COR-L47 (cell line): ENCODE data around the gene INPPL1.

Experiments used
- DNase-seq: peaks from one replicate; lab custom pipeline; 2025; lab: John Stamatoyannopoulos, UW

The INPPL1 gene

DNA sequence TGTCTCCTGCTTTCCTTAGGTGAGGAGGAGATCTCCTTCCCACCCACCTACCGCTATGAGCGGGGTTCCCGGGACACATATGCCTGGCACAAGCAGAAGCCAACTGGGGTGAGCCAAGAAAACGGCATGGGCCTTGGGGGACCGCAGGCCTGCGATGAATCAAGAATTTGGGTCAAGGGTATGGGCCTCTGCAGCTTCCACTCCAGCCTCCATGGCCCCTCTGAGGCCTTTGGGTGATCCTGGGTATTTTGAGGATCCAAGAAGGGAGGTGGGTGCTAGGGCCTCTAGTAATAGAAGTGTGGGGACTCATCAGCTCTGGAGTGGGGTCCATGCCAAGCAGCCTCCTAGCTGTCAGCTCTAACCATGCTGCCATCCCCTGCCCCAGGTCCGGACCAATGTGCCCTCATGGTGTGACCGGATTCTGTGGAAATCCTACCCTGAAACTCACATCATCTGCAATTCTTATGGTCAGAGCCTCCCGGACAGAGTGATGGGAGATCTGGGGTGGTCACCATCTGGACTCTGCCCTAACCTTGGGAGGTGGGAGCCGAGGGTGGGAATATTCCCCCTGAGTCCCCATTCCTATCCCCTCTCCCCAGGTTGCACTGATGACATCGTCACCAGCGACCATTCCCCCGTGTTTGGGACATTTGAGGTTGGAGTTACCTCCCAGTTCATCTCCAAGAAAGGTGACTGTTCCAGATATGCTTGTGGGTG, 8.6 kb downstream of the INPPL1 start:
- no peak for DNase-seq

DNA sequence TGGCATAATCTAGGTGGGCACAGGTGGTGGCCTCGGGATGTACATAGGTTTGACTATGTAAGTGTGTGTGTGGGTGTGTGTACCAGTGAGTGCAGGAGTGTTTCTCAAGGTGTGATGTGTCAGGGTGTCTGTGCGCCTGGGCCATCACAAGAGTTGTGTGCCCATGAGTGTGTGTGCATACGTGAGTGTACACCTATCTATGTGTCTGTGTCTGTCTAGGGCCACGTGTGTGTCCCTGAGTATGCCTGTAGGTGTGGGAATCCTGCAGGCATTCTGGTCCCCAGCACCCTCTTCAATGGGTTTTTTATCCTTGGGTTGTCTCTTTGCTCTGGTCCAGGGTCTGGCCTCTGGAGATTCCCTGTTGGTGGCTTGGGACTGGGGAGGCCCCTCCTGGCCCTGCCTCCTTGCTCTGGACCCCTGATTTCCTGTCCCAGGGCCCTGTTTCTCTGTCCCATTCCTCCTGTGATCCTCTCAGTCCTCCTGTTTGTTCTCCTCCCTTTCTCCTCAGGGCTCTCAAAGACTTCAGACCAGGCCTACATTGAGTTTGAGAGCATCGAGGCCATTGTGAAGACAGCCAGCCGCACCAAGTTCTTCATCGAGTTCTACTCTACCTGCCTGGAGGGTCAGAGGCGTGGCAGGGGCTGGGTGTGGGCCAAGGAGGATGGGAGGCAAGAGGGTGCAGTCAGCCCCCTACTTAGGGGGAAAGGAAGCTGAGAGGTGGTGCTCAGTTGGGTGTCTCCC, 9.4 kb downstream of the INPPL1 start:
- no peak for DNase-seq

DNA sequence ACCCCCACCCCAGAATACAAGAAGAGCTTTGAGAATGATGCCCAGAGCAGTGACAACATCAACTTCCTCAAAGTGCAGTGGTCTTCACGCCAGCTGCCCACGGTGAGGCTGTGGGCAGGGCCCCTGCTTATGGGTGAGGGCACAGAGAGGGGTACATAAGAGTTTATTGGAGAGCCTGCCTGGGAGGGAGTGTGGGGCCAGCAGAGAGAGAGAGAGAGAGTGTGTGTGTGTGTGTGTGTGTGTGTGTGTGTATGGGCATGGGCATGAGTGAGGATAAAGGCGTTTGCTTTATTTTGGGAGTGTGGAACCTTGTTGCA, 9.9 kb downstream of the INPPL1 start:
- DNase-seq, result no peak

- DNase-seq, result no peak
Observed at GRCh38 chr11:72234920-72235319, 10.4 kb downstream of the INPPL1 start.

GRCh38 chr11:72235351-72236057, 10.9 kb downstream of the INPPL1 start:
- no peak for DNase-seq

GRCh38 chr11:72236083-72236697, 11.6 kb downstream of the INPPL1 start:
- no peak for DNase-seq

GRCh38 chr11:72236774-72237111, 12.2 kb downstream of the INPPL1 start:
- DNase-seq, result no peak

GRCh38 chr11:72237112-72237931, 12.8 kb downstream of the INPPL1 start:
- DNase-seq, result no peak

DNA sequence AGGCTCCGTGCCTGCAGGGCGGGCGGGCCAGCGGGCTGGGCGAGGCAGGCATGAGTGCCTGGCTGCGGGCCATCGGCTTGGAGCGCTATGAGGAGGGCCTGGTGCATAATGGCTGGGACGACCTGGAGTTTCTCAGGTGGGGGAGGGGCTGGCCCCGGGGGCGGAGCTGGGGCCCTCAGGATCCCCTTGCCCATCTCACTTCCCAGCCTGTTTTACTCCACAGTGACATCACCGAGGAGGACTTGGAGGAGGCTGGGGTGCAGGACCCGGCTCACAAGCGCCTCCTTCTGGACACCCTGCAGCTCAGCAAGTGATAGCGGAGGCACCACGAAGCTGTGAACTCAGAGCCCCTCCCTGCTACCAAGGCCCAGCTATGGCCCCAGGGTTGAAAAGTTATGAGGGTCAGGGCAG, 13.5 kb downstream of the INPPL1 start:
- no peak for DNase-seq

- DNase-seq, result no peak
Observed at GRCh38 chr11:72238492-72239312, 14.1 kb downstream of the INPPL1 start.

DNA sequence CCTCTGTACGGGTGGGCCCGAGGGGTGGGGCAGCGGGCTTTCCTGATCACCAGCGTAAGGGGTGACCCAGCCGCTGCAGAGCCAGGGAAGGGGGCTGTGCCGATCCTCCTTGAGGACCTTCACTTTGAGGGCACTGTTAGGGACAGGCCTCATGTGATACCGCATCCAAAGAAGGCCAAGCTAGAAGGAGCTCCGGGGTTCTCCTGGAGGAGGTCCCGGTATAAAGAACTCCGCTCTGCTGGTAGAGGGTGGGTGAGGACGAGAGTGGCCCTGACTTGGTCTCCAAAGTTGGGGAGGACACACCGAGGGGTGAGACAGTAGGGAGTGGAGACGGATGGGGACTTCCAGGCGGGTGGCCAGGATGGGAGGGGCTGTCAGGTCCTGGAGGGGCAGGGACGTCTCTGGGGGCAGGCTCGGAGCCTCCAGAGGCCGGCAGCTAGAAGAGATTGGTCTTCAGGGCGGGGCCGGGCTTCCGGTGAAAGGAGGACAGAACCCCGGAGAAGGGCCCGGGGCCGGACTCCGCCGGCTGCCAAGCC, 14.8 kb downstream of the INPPL1 start:
- DNase-seq, result no peak

GRCh38 chr11:72239849-72240460, 15.4 kb downstream of the INPPL1 start:
- no peak for DNase-seq

DNA sequence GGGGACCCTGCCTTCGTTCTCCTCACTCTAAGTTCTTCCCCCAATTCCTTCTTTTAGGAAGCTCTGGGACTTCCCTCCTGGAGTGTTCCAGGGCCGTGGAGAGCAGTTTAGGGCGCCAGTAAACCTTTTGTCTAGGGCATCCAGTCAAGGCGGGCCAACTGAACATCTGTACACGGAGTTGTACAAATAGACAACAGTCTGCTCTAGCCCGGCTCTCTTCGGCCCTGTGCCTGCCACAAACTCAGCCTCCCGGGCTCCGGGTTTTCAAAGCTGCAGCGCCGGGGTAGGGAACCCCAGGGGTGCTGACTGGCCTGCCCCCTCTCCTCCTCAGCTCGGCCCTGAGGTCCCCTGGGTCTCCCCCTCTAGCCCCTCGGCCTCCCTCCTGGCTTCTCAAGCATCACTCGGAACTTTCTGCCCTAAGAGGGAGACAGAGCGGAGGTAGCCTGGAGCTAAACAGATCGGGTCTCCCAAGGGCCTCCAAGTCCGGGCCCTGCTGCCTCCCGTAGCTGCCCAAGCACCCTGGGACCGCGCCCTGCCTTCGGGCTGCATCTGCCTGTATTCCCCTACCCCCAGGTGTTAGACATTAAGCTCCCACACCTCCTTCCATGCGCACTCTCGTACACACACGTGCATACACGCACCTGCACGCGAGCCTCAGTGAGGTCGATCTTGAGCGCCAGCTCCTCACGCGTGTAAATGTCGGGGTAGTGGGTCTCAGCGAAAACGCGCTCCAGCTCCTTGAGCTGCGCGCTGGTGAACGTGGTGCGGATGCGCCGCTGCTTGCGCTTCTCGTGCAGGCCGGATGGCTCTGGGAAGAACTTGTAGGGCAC, 16.1 kb downstream of the INPPL1 start:
- no peak for DNase-seq

DNA sequence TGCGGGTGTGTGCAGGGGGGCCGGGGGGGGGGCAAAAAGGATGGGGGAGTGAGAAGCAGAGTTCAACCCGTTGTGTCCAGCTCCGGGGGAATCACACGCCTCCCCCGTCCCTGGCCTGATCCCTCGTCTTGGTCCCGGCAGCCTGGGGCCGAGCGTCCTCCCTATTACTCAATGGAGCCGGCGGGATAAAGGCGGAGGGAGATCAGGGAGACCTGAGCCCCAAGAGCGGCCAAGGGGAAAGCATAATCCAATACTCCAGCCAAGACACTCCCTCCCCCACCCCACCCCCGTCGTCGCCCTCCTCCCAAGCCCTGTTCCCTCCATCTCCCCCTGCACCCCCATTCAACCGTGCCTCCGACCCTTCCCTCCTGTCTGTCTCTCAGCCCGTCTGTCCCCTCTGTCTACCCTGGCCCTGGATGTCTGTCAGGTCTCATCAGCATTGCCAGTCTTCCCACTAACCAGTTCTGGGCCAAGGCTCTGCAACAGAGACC, 16.8 kb downstream of the INPPL1 start:
- DNase-seq, result no peak

GRCh38 chr11:72242141-72242540, 17.6 kb downstream of the INPPL1 start:
- DNase-seq, result no peak

GRCh38 chr11:72243173-72244059, 18.8 kb downstream of the INPPL1 start:
- DNase-seq, result no peak

GRCh38 chr11:72244060-72244360, 19.4 kb downstream of the INPPL1 start, which contains the start of gene PHOX2A:
Gene PHOX2A, minus strand, starts transcription at chr11:72244176. Its CDS starts 172 bp downstream, at chr11:72244004.
- no peak for DNase-seq
